Measurements from ENCODE around the gene GOLGA6B.
"Not testable (repeated sequence)": the region's sequence is repeated elsewhere in the genome, so short reads cannot be mapped to it uniquely, and the experiment has no call there.

Gene GOLGA6B

GRCh38 chr15:72665706-72666105 is 11.2 kb downstream of the GOLGA6B start:
- DNase-seq, result not testable (repeated sequence)

- DNase-seq, result not testable (repeated sequence)
These were observed 15.3 kb downstream of the GOLGA6B start for GRCh38 chr15:72669803-72670202.

- not testable (repeated sequence) for DNase-seq
These were observed 16.3 kb downstream of the GOLGA6B start for GRCh38 chr15:72670656-72671352.

GRCh38 chr15:72671525-72671924 is 17.0 kb downstream of the GOLGA6B start:
- no peak for DNase-seq

GRCh38 chr15:72676838-72677237 is 22.3 kb downstream of the GOLGA6B start:
- no peak for DNase-seq

- DNase-seq, result no peak
These were observed 26.4 kb downstream of the GOLGA6B start for GRCh38 chr15:72680931-72681330.

- no peak for DNase-seq
These were observed 28.3 kb downstream of the GOLGA6B start for GRCh38 chr15:72682772-72683171.

GRCh38 chr15:72685301-72685924 is 30.9 kb downstream of the GOLGA6B start:
- no peak for DNase-seq

GRCh38 chr15:72685925-72686794 is 31.7 kb downstream of the GOLGA6B start, which contains the start of the genes BBS4 and HIGD2B:
BBS4 (plus strand) TSS chr15:72686207; CDS start chr15:72686228, 21 bp downstream.
HIGD2B (minus strand) TSS chr15:72686182; CDS start chr15:72676374, 9,808 bp downstream.
- no peak for DNase-seq

GRCh38 chr15:72688697-72689096 is 34.2 kb downstream of the GOLGA6B start:
- DNase-seq, result no peak

GRCh38 chr15:72690938-72691337 is 36.4 kb downstream of the GOLGA6B start:
- no peak for DNase-seq

GRCh38 chr15:72698938-72699337 is 44.4 kb downstream of the GOLGA6B start:
- DNase-seq, result no peak

GRCh38 chr15:72700076-72700475 is 45.6 kb downstream of the GOLGA6B start:
- DNase-seq, result no peak

GRCh38 chr15:72706266-72706665 is 51.8 kb downstream of the GOLGA6B start:
- no peak for DNase-seq

GRCh38 chr15:72708551-72709303 is 54.2 kb downstream of the GOLGA6B start:
- DNase-seq, result not testable (repeated sequence)
